Left ventricle myocardium inferior (tissue), 1 donor: ENCODE measurements around the gene ATP8A1. TPM values are rescaled to one million over a fixed set of nuclear protein-coding genes. Genes with fewer than 3 reads are reported as not detected.
"Not testable (repeated sequence)": the region's sequence is repeated elsewhere in the genome, so short reads cannot be mapped to it uniquely, and the experiment has no call there.

ENCODE experiments used
- DNase-seq: peaks from one replicate; pipeline ENCODE4 v3.0.0-alpha.2; 2020
- H3K27ac ChIP-seq: fragments of 200-600 bp; replicated peaks from 2 replicates; pipeline ENCODE4 v1.8.0; 2021
- H3K27me3 ChIP-seq: fragments of 200-600 bp; 2 replicates; pipeline ENCODE4 v1.8.0; 2021; ENCODE audit warnings: low read depth
- H3K36me3 ChIP-seq: fragments of 200-600 bp; 2 replicates; pipeline ENCODE4 v1.8.0; 2021
- H3K4me1 ChIP-seq: fragments of 200-600 bp; 2 replicates; pipeline ENCODE4 v1.8.0; 2021
- H3K4me3 ChIP-seq: fragments of 200-600 bp; 2 replicates; pipeline ENCODE4 v1.8.0; 2021; ENCODE audit warnings: mild to moderate bottlenecking, moderate library complexity
- H3K9me3 ChIP-seq: fragments of 200-600 bp; replicated peaks from 2 replicates; pipeline ENCODE4 v1.8.0; 2021
- intact Hi-C: fragments of 100-400 bp; cut with micrococcal nuclease; formaldehyde crosslinking; loops from one replicate; pipeline ENCODE4 v1.11.0; 2022
- total RNA-seq: library from RNA; stranded (reverse); fragmentation: NEBNext Ultra II Directional; extraction: Animal tissue kit (Norgen Biotek cat#: 25700); gene quantifications from one replicate; pipeline ENCODE4 v1.2.1, GENCODE V29; 2021
- TF ChIP-seq, protein P1 (sequence below): fragments of 200-600 bp; IDR thresholded peaks from 2 replicates; pipeline ENCODE4 v1.8.0; 2021; ENCODE audit warnings: antibody characterized with exemption, mild to moderate bottlenecking, borderline replicate concordance
- donor health status: DM: no; HTN: yes; CAD: no; lungs with severe emphysema.

Gene ATP8A1
- total RNA-seq, 1 donor from 2014 or later, result 19.2 TPM

DNA sequence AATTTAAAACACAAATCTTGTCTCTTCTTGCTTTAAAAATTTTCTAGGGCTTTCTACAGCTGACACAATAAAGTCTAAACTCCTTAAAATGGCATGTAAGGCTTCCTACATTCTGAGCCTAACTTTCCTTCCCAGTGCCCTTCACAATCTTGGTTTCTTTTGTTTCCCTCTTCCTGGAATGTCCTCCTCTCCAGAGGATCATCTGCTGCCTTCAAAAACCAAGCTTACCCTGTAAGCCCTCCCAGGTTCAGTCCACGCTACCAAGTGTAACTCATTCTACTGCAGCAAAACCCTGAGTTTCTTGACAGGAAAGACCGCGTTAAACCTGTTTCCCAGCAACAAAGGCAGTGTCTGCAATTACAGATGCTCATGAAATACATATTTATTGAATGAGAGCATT is 168.4 kb downstream of the ATP8A1 start:
- TF ChIP-seq, protein P1, sequence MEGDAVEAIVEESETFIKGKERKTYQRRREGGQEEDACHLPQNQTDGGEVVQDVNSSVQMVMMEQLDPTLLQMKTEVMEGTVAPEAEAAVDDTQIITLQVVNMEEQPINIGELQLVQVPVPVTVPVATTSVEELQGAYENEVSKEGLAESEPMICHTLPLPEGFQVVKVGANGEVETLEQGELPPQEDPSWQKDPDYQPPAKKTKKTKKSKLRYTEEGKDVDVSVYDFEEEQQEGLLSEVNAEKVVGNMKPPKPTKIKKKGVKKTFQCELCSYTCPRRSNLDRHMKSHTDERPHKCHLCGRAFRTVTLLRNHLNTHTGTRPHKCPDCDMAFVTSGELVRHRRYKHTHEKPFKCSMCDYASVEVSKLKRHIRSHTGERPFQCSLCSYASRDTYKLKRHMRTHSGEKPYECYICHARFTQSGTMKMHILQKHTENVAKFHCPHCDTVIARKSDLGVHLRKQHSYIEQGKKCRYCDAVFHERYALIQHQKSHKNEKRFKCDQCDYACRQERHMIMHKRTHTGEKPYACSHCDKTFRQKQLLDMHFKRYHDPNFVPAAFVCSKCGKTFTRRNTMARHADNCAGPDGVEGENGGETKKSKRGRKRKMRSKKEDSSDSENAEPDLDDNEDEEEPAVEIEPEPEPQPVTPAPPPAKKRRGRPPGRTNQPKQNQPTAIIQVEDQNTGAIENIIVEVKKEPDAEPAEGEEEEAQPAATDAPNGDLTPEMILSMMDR, result no peak
- H3K9me3 ChIP-seq, result no peaks in the 10 kb centered on the region
- H3K4me3 ChIP-seq, result no peak overlapping the region
- H3K27ac ChIP-seq, result no peak overlapping the region
- H3K27me3 ChIP-seq, result no peaks in the 10 kb centered on the region
- no peak for DNase-seq
- H3K36me3 ChIP-seq, result no peaks in the 10 kb centered on the region
- no peaks in the 10 kb centered on the region for H3K4me1 ChIP-seq
- intact Hi-C loops, result no loop called here

DNA sequence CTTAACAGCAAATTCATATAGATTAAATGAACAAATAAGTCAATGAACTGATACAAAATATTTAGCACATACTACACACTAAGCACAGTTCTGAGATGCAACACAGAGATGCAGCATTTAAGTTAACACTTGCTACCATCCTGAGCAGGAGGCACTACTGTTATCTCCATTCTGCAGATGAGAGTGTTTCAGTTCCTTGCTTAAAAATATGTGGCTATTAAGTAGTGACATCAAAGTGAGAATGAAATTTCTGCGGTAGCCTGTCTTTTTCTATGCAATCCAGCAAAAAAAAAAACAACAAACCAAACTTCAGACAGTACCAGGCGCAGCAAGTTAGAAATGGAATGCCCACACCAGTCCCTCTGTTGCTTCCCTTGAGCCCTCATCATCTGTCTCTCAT is 168.8 kb downstream of the ATP8A1 start:
- Histone ChIP-seq H3K4me3 (no peak overlapping the region), H3K27me3 (no peaks in the 10 kb centered on the region), H3K36me3 (no peaks in the 10 kb centered on the region), H3K27ac (no peak overlapping the region), H3K9me3 (no peaks in the 10 kb centered on the region), H3K4me1 (no peaks in the 10 kb centered on the region)
- intact Hi-C loops, result no loop called here
- no peak for DNase-seq
- TF ChIP-seq, protein P1, result no peak

DNA sequence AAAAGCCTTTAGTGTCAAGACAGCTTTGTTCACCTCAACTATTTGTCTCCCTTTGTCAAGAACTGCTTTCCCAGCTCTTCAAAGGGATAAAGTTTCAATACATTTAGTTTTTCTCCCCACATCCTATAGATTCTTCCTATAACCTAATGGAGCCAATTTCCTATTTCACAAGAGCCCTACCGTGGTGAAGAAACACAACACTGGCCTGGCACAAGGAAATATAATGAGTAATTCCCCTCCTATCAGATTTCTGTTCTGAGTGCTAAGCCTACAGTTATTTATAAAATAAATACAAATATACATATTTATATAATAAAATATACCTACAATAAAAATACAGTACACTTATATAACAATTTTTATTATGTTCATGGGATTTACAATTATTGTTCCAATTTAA is 169.7 kb downstream of the ATP8A1 start:
- Histone ChIP-seq H3K4me3 (no peak overlapping the region), H3K4me1 (no peaks in the 10 kb centered on the region), H3K9me3 (no peaks in the 10 kb centered on the region), H3K27me3 (no peaks in the 10 kb centered on the region), H3K27ac (no peak overlapping the region), H3K36me3 (no peaks in the 10 kb centered on the region)
- TF ChIP-seq, protein P1, result no peak
- intact Hi-C loops, result no loop called here
- DNase-seq, result no peak

DNA sequence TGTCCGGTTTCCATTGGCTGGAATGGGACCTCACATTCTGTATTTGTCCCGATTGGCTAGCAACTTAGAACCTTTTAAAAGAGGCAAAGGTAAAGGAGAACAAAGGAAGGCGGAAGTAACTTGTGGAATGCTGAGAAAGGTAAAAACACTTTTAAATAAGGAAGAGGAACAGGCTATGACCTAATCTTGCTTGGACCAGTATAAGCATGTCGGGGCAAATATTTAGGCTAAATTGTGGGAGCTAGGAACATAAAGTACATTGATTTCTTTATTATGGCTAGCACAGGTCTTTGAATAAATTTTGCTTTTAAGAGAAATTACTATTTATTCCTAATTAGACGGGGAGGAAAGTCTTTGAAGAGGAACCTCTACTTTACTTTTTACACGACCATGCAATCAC is 170.7 kb downstream of the ATP8A1 start:
- H3K4me1 ChIP-seq, H3K27me3 ChIP-seq, H3K27ac ChIP-seq, H3K36me3 ChIP-seq, DNase-seq, H3K4me3 ChIP-seq, H3K9me3 ChIP-seq, intact Hi-C loops: not testable (repeated sequence)

DNA sequence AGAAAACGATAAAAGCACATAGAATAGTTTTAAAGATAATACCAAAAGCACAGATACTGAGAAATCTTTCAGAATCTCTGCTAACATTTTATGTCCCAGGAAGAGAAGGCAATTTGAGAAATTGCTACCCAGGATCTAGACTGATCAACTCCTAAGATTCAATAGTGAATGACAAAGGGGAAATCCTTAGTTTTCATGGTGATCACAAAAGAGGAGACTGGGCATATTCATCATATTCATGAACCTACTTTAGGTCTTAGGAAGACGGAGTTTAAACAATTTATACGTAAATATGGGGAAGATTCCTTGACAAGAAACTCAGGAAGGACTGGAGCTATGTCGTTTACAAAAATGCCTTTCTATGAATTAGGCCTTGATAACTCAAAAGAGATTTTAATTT is 172.3 kb downstream of the ATP8A1 start:
- TF ChIP-seq, protein P1, result no peak
- DNase-seq, result no peak
- H3K27me3 ChIP-seq, result no peaks in the 10 kb centered on the region
- no peak overlapping the region for H3K4me3 ChIP-seq
- H3K36me3 ChIP-seq, result peaks cover 5% of the 10 kb centered on the region
- intact Hi-C loops, result no loop called here
- no peak overlapping the region for H3K27ac ChIP-seq
- H3K9me3 ChIP-seq, result no peaks in the 10 kb centered on the region
- H3K4me1 ChIP-seq, result no peaks in the 10 kb centered on the region

DNA sequence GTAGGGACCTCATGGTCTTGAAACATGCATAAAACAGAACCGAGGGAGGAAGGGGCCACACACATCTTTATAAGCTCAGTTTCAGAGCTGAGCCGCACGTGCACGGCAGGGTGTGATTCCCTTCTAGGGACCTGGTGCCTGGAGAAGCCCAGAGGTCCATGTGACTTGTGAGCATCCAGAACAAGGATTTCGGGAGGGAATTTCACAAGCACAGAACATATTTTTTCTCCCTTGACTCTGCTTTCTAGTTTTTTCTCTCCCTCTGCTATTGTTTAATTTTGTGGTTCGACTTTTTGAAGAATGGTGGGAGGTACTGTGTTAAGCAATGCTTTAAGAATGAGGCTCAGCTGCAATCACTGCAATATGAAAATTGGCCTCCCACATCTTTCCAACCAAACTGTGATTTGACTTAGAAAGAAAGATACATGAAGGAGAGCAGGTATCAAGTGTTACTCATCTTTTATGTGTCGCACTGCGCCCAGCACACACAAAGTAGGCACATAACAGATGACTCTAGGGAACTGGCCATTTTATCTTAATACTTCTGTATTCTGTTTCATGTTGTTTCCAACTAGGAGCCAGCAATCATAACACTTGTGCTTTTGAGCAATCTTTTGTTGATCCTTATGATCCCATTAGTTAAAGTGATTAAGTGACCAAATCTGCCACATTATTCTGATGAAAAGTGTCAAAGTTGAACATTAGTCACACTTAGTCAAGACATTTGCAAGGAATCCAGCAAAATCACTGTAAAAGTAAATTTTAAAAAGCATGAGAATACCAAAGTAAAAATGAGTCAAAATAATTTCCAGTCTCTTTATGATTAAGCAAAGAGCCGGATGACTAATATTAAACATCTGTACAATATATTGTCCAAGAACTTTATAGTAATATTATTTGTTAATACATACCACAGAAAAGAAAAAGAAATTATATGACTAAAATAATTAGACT is 173.2 kb downstream of the ATP8A1 start:
- Histone ChIP-seq H3K4me1 (no peaks in the 10 kb centered on the region), H3K36me3 (peaks cover 5% of the 10 kb centered on the region), H3K27ac (no peak overlapping the region), H3K27me3 (no peaks in the 10 kb centered on the region), H3K9me3 (no peaks in the 10 kb centered on the region), H3K4me3 (no peak overlapping the region)
- intact Hi-C loops, result no loop called here
- DNase-seq, result no peak
- TF ChIP-seq, protein P1, result no peak
